GM21526 (cell line): ENCODE data around the gene TSR3.
A peak's percentile ranks its signal among the peaks of the same experiment; 100 is the strongest.

Experiments used
- ATAC-seq: cut with Tn5 transposase; IDR thresholded peaks from one replicate; pipeline ENCODE4 v1.9.1; 2021; ENCODE audit warnings: moderate library complexity; ENCODE audit not compliant: unreplicated experiment, low FRiP score

Gene TSR3

DNA sequence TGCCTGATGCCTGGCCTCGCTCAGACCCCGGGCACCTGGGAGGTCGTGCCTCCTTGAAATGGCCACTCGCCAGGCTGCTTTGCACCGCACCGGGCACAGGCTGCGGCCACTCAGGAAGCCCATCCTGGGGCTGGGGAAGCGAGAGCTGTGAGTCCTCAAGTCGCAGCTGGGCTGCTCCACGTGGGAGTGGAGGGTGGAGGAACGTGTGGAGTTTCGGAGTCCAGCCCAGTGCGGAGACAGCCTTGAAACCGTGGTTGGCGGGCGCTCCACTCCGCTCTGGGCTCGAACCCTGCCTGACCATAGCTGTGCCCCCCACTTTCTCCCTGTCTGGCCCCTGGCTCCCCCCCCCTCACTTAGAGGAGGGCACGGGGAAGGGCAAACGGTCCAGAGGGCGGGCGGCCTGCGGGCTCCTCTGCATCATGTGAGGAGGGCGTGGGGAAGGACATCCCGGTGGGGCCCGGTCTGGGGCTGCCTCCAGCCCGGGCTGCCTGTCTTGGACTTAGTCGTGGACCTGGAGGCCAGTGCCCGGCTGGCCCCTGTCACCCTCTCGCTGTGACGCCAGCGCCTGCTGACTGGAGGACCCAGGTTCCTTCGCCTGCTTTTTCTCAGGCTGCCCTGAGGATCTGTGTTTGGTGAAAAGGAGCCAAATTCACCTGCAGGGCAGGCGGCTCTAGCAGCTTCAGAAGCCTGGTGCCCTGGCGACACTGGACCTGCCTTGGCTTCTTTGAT is 39.8 kb downstream of the TSR3 start:
- ATAC-seq, result no peak

GRCh38 chr16:1311212-1311737 is 40.4 kb downstream of the TSR3 start:
- ATAC-seq, result no peak

DNA sequence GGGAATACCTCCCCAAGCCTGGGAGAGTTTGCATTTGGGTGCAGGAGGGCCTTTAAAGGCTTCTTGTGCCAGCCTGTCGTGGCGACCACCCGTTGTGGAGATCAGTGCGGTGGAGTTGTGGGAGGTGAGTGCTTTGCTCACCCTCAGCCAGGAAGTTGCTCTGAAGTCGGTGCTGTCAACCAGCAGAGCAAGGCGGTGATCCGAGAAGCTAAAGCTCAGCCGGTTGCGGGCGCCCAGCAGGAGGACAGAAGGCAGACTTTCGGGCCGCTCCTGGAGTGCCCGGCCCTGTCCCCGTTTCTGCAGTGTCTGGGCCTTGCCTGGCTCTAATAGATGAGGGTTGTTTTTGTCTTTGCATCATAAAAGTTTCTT is 40.9 kb downstream of the TSR3 start:
- ATAC-seq, result no peak

DNA sequence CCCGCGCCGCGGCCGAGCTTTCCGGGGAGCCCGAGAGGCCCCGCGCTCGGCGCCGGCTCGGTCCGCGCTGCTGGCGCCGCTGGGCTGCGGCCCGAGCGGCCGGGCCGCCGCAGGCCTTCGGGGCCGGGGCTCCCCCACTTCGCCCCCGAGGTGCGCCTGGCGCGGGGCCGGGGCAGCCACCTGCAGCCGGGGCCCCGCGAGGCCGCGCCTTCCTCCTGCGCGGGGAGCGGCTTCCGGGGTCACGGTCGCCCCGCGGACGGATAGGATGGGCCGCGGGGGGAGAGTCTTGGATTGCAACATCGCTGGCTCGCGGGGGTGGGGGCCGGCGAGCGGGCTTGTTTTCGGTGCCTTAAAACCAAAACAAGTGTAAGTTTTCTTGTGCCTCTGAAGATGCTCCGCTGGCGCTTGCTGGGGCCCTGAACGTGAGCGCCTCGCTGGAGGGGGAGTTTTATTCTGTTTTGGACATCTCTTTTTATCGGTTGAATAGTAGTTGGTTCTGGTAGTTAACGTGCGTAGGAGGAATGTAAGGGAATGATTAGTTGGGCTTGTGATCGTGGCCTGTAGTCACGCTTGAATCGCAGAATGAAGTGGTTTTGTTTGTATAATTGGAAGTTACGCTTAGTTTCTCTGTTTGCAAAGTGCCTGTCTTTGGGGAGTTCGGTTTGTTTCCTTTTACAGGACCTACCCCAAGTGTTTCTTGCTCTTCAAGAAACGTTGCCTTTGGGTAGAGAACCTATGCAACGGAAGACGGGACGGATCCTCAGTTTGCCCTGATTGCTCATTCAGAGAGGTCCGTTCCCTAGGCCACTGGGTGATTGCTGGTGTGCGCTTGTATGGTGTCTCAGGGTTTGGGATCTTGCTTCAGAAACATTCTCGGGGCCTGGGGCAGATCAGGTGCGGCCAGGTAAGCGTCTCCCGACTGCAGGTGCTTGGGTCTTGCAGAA is 41.5 kb downstream of the TSR3 start:
- peak; percentile 8 for ATAC-seq

GRCh38 chr16:1308977-1309885 is 42.4 kb downstream of the TSR3 start, which contains the start of gene UBE2I:
Gene UBE2I, plus strand, starts transcription at chr16:1309636. Its CDS starts 4,395 bp downstream, at chr16:1314031.
- ATAC-seq, result peak; percentile 54

DNA sequence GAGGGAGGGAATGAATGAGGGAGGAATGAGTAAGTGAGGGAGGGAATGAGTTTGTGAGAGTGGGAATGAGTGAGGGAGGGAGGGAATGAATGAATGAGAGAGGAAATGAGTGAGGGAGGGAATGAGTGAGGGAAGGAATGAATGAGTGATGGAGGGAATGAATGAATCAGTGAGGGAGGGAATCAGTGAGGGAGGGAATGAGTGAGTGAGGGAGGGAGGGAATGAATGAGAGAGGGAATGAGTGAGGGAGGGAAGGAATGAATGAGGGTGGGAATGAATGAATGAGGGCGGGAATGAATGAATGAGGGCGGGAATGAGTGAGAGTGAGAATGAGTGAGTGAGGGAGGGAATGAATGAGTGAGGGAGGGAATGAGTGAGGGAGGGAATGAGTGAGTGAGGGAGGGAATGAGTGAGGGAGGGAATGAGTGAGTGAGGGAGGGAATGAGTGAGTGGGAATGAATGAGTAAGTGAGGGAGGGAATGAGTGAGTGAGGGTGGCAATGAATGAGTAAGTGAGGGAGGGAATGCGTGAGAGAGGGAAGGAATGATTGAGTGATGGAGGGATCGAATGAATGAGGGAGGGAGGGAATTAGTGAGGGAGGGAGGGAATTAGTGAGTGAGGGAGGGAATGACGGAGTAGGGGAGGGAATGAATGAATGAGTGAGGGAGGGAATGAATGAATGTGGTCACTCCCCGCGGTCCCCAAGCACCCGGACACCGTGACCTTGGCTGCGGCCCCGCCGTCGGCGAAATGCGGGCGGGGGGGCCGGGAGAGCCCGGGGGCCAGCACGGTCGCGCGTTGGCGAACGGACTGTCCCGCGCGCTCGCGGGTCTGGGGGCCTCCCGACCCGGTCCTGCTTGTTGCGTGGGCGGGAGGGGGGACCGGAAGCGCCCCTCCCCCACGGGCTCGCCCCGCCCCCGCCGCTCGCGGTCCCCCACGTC is 43.4 kb downstream of the TSR3 start:
- ATAC-seq, result no peak

DNA sequence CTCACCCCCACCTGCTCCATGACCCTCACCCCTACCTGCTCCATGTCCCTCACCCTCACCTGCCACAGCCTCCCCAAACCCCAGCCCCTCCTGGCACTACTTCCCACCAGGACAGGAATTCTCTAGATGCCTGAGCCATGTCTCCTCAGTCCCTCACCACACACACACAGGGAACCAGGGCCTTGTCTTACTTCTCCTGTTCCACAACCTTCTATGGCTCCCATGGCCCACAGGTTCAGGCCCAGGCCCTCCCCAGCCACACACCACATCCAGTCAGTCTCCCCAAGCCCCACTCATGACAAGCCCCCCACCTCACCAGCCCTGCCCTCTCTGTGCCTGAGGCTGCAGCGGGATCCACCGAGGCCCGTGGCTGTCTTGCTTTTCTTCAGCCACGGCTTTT is 45.3 kb downstream of the TSR3 start:
- ATAC-seq, result no peak

DNA sequence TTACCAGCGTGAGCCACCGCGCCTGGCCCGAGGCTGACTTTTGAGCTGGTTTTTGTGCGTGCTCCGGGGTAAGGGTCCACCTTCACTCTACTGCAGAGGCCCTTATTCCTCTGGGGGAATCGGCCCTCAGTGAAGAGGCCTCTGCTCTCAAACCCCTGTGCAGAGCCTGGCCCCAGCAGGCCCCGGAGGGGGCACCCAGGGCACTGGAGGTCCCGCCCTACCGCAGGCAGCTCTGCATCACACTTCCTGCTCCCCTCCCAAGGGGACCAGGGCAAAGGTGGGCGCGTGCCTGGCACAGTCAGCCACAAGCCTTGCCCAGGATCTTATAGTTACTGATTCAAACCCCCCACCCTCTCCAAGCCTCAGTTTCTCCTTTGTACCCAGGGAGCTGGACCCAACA is 45.9 kb downstream of the TSR3 start:
- no peak for ATAC-seq

- no peak for ATAC-seq
Observed at GRCh38 chr16:1301562-1301961, 50.1 kb downstream of the TSR3 start.

- no peak for ATAC-seq
Observed at GRCh38 chr16:1300664-1301476, 50.8 kb downstream of the TSR3 start.

- no peak for ATAC-seq
Observed at GRCh38 chr16:1299868-1300203, 51.8 kb downstream of the TSR3 start.
